HG02759 (cell line): ENCODE results near the gene PCDHB11.
"Not testable (repeated sequence)": the region's sequence is repeated elsewhere in the genome, so short reads cannot be mapped to it uniquely, and the experiment has no call there.

Source experiments
- ATAC-seq: cut with Tn5 transposase; IDR thresholded peaks from one replicate; pipeline ENCODE4 v1.9.1; 2021; ENCODE audit warnings: mild to moderate bottlenecking, moderate library complexity; ENCODE audit not compliant: unreplicated experiment

Gene PCDHB11

DNA sequence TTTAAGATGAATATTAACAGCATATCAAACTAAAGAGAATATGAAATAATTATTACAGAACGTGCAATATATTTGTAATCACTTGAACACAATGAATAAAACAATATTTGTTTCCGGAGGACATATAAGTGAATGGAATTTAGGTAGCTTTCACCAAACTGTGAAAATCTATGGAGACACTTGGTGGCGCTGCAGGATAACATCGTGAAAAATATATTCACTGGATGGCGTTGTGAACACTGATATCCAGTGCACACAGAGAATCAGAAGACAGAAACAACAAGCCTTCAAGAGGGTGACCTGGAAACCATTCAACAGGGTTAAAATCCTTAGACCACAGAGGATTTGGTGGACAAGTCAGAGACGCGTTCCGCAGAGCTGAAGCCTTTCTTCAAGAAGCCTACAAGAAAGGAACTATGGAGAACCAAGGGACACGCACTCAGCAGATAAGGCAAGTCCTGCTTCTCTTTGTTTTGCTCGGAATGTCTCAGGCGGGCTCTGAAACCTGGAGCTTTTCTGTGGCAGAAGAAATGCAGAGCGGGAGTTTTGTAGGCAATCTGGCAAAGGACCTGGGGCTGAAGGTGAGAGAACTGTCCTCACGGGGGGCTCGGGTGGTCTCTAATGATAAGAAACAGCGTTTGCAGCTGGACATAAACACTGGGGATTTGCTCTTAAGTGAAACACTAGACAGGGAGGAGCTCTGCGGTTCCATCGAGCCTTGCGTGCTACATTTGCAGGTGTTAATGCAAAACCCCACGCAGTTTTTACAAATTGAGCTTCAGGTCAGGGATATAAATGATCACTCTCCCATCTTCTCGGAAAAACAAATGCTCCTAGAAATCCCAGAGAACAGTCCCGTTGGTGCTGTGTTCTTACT lies at the start of gene PCDHB11:
TSS of gene PCDHB11 (plus strand) at position 269 of the 877 bp plus-strand sequence. CDS start at position 417, 148 bp downstream.
- ATAC-seq, result no peak

DNA sequence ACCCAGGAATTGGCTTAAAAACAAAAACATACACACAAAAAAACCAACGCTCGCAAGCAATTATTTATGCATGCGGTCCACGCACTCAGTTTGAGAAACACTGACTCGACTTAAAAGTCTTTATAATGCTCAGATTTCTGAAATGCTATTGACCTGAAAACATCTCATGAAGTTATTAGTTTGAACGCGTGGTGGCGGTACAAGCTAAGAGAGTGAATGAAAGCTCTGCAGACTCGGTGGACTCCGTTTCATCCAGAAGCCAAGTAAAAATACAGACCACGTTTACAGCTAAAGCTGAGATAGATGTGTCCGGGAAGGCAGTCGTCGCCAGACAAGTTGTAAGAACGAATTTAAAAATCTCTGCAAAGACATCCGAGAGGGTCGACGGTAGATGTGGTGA lies 49.6 kb upstream of the PCDHB11 start, which contains the start of gene PCDHB6:
TSS of gene PCDHB6 (plus strand) at position 246 of the 400 bp plus-strand sequence. CDS start 201 bp downstream, outside the sequence.
- no peak for ATAC-seq

DNA sequence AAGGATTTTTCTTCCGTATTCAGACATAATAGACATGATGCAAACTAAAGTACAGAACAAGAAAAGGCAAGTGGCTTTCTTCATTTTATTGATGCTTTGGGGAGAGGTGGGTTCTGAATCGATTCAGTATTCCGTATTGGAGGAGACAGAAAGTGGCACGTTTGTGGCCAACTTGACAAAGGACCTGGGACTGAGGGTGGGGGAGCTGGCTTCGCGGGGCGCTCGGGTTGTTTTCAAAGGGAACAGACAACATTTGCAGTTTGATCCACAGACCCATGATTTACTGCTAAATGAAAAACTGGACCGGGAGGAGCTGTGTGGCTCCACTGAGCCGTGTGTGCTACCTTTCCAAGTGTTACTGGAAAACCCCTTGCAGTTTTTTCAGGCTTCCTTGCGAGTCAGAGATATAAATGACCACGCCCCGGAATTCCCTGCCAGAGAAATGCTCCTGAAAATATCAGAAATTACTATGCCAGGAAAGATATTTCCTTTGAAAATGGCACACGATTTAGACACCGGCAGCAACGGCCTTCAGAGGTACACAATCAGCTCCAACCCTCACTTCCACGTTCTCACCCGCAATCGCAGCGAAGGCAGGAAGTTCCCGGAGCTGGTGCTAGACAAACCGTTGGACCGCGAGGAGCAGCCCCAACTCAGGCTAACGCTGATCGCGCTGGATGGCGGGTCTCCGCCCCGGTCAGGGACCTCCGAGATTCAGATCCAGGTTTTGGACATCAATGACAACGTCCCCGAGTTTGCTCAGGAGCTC lies 49.0 kb upstream of the PCDHB11 start:
- no peak for ATAC-seq

DNA sequence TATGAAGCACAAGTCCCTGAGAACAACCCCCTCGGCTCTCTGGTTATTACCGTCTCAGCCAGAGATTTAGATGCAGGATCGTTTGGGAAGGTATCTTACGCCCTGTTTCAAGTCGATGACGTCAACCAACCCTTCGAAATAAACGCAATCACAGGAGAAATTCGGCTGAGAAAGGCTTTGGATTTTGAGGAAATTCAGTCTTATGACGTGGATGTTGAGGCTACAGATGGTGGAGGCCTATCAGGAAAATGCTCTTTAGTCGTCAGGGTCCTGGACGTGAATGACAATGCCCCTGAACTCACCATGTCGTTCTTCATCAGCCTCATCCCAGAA lies 48.5 kb upstream of the PCDHB11 start:
- ATAC-seq, result no peak

DNA sequence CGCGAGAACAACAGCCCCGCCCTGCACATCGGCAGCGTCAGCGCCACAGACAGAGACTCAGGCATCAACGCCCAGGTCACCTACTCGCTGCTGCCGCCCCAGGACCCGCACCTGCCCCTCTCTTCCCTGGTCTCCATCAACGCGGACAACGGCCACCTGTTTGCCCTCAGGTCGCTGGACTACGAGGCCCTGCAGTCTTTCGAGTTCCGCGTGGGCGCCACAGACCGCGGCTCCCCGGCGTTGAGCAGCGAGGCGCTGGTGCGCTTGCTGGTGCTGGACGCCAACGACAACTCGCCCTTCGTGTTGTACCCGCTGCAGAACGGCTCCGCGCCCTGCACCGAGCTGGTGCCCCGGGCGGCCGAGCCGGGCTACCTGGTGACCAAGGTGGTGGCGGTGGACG lies 47.8 kb upstream of the PCDHB11 start:
- not testable (repeated sequence) for ATAC-seq

DNA sequence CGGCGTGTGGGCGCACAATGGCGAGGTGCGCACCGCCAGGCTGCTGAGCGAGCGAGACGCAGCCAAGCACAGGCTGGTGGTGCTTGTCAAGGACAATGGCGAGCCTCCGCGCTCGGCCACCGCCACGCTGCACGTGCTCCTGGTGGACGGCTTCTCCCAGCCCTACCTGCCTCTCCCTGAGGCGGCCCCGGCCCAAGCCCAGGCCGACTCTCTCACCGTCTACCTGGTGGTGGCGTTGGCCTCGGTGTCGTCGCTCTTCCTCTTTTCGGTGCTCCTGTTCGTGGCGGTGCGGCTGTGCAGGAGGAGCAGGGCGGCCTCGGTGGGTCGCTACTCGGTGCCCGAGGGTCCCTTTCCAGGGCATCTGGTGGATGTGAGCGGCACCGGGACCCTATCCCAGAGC lies 47.3 kb upstream of the PCDHB11 start:
- ATAC-seq, result not testable (repeated sequence)

- ATAC-seq, result no peak
Measured at GRCh38 chr5:141155540-141156374, 43.7 kb upstream of the PCDHB11 start.

- ATAC-seq, result not testable (repeated sequence)
Measured at GRCh38 chr5:141157356-141157755, 42.1 kb upstream of the PCDHB11 start.

DNA sequence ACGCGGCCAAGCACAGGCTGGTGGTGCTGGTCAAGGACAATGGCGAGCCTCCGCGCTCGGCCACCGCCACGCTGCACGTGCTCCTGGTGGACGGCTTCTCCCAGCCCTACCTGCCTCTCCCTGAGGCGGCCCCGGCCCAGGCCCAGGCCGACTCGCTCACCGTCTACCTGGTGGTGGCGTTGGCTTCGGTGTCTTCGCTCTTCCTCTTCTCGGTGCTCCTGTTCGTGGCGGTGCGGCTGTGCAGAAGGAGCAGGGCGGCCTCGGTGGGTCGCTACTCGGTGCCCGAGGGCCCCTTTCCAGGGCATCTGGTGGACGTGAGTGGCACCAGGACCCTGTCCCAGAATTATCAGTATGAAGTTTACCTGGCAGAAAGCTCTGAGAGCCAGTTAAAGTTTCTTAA lies 41.5 kb upstream of the PCDHB11 start:
- ATAC-seq, result not testable (repeated sequence)

GRCh38 chr5:141172381-141173204 lies 26.8 kb upstream of the PCDHB11 start, which contains the start of gene PCDHB7:
PCDHB7 (plus strand) TSS chr5:141172644; CDS start chr5:141172836, 192 bp downstream.
- no peak for ATAC-seq

GRCh38 chr5:141174291-141175104 lies 24.9 kb upstream of the PCDHB11 start:
- not testable (repeated sequence) for ATAC-seq

GRCh38 chr5:141175933-141176332 lies 23.5 kb upstream of the PCDHB11 start:
- ATAC-seq, result no peak

- not testable (repeated sequence) for ATAC-seq
Measured at GRCh38 chr5:141177577-141178191, 21.7 kb upstream of the PCDHB11 start, which contains the start of gene PCDHB8. PCDHB8 (plus strand) TSS chr5:141177790; CDS start chr5:141178035, 245 bp downstream.

GRCh38 chr5:141179371-141179770 lies 20.1 kb upstream of the PCDHB11 start:
- ATAC-seq, result not testable (repeated sequence)

DNA sequence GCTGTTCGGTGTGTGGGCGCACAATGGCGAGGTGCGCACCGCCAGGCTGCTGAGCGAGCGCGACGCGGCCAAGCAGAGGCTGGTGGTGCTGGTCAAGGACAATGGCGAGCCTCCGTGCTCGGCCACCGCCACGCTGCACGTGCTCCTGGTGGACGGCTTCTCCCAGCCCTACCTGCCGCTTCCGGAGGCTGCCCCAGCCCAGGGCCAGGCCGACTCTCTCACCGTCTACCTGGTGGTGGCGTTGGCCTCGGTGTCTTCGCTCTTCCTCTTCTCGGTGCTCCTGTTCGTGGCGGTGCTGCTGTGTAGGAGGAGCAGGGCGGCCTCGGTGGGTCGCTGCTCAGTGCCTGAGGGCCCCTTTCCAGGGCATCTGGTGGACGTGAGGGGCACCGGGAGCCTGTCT lies 19.6 kb upstream of the PCDHB11 start:
- not testable (repeated sequence) for ATAC-seq

GRCh38 chr5:141180313-141180712 lies 19.1 kb upstream of the PCDHB11 start:
- no peak for ATAC-seq

- no peak for ATAC-seq
Measured at GRCh38 chr5:141182248-141182647, 17.2 kb upstream of the PCDHB11 start, which contains the start of gene PCDHB16. PCDHB16 (plus strand) TSS chr5:141182387; CDS start chr5:141182560, 173 bp downstream.

DNA sequence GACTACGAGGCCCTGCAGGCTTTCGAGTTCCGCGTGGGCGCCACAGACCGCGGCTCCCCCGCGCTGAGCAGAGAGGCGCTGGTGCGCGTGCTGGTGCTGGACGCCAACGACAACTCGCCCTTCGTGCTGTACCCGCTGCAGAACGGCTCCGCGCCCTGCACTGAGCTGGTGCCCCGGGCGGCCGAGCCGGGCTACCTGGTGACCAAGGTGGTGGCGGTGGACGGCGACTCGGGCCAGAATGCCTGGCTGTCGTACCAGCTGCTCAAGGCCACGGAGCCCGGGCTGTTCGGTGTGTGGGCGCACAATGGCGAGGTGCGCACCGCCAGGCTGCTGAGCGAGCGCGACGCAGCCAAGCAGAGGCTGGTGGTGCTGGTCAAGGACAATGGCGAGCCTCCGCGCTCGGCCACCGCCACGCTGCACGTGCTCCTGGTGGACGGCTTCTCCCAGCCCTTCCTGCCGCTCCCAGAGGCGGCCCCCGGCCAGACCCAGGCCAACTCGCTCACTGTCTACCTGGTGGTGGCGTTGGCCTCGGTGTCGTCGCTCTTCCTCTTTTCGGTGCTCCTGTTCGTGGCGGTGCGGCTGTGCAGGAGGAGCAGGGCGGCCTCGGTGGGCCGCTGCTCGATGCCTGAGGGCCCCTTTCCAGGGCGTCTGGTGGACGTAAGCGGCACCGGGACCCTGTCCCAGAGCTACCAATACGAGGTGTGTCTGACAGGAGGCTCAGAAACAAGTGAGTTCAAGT lies 15.1 kb upstream of the PCDHB11 start:
- ATAC-seq, result not testable (repeated sequence)
